Suppressor macrophage (primary cell): ENCODE results near the gene POTEI.
"Not testable (repeated sequence)": the region's sequence is repeated elsewhere in the genome, so short reads cannot be mapped to it uniquely, and the experiment has no call there.

Source experiments
- DNase-seq, 4 experiments: peaks; one replicate each; pipeline ENCODE4 v3.0.0-alpha.2; 2020 to 2022
- total RNA-seq, 17 experiments: gene quantifications; one replicate each; lab custom pipeline; 2026; ENCODE audit warnings: mixed read lengths in 6 of 17, inconsistent platforms in 3 of 17; lab: John Stamatoyannopoulos, UW

Gene POTEI
- total RNA-seq: 0.20 to 1.3 (median 0.47) reads per million in 17 experiments

- not testable (repeated sequence) for DNase-seq
Measured at GRCh38 chr2:130509228-130509627, at the start of gene POTEI. POTEI (minus strand) TSS chr2:130509328; CDS start chr2:130509235, 93 bp downstream.

DNA sequence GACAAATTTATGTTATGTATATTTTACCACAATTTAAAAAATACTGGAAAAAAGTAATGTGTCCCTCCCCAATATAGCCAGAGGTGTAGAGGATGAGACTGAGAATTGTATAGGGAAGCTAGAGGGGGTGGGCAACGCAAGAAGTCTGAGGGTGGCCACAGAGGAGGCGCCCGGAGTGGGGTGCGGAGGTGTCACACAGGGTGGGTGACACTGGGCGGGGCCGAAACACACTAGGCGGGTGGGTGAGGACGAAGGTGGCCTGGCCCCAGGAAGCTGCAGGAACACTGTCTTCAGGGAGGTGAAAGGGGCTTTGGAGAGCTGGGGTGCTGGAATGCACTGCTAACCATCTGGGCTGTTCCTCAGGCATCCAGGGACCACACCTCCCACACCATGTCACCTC is 47.3 kb upstream of the POTEI start:
- not testable (repeated sequence) for DNase-seq

- DNase-seq: not testable (repeated sequence)
Measured at GRCh38 chr2:130554178-130554577, 45.0 kb upstream of the POTEI start.

DNA sequence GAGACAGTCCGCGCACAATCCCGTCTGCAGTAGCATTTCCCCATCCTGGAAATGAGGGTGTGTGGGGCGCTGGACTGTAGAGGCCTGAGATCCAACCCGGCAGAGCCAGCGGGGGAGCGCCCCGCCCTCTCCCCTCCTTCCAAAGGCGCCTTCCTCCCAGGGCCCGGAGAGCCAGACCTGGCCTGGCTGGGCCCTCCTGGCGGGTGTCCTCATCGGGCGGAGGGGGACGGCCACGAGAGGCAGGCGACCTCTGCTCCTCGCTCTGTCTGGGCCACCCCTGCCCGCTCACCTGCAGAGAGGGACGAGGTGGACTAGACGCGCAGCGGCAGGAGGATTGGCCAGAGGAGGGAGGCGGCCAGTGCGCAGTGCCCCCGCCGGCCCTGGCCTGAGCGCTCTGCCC is 40.3 kb upstream of the POTEI start:
- DNase-seq: not testable (repeated sequence)

DNA sequence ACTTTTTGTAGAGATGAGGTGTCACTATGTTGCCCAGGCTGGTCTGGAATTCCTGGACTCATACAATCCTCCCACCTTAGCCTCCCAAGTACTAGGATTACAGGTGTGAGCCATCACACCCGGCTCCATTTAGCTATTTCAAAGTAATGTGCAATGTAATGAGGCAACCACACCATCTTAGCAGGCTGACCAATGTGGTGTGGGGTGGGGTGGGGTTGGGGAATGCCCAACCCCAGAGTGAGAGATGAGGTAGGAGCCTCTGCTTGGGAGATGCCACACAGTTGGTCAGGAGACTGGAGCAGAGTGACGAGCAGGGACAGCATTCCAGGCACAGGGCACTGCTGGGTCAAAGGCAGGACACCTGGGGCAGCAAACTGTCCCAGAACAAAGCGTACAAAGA is 39.3 kb upstream of the POTEI start:
- DNase-seq: not testable (repeated sequence)

DNA sequence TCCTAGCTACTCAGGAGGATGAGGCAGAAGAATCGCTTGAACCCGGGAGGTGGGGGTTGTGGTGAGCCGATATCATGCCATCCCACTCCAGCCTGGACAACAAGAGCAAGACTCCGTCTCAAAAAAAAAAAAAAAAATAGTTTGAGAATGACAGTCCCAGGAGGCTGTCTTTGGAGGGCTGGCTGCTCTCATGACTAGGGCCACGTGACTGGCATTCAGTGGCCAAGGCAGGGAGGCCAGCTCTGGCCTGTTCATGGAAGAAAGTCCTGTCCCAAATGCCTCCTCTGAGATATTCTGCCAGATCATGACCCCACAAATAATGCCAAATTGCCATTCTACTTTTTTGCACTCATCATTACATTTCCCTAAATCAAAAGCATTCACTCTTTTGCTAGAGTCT is 35.9 kb upstream of the POTEI start:
- not testable (repeated sequence) for DNase-seq

- not testable (repeated sequence) for DNase-seq
Measured at GRCh38 chr2:130543785-130544528, 34.8 kb upstream of the POTEI start.

- DNase-seq: not testable (repeated sequence)
Measured at GRCh38 chr2:130542789-130543188, 33.7 kb upstream of the POTEI start.

GRCh38 chr2:130538271-130538670 is 29.1 kb upstream of the POTEI start:
- not testable (repeated sequence) for DNase-seq

- DNase-seq: not testable (repeated sequence)
Measured at GRCh38 chr2:130536654-130537053, 27.5 kb upstream of the POTEI start.

DNA sequence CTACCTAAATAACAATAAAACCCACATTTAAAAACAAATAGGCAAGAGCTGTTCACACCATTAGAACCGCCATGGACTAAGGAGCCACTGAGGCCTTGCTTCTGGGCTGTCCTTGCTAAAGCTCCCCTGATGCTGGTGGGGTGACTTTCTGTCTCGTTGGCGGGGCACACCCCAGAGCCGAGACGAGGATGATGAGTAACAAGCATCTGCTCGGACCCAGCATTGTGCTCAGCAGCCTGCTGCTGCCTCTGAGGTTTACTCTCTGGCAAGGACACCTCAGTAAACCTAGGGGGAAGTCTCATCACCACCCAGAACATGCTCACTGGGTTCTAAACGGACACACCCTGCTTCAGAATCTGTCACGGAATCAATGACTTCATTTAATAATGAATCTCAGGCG is 22.5 kb upstream of the POTEI start:
- not testable (repeated sequence) for DNase-seq

DNA sequence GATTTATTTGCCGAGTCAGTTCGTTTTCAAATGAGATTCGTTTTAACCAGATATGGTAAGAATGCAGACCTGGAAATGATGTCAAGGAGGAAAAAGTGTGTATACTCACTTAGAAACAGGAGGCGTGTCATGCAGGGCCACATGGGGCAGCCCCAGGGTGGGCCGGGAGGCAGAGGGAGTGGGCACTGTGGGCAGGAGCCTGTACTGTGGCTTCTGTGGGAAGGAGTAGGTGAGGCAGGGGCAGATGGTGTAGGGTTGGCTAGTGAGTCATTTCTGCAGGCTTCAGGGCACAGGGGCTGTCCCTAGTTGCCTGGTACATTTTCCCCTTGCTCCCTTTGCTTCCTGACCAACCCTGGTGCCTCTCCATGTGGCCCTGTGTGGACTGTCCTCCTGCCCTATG is 22.1 kb upstream of the POTEI start:
- not testable (repeated sequence) for DNase-seq

GRCh38 chr2:130530212-130530611 is 21.1 kb upstream of the POTEI start:
- not testable (repeated sequence) for DNase-seq

DNA sequence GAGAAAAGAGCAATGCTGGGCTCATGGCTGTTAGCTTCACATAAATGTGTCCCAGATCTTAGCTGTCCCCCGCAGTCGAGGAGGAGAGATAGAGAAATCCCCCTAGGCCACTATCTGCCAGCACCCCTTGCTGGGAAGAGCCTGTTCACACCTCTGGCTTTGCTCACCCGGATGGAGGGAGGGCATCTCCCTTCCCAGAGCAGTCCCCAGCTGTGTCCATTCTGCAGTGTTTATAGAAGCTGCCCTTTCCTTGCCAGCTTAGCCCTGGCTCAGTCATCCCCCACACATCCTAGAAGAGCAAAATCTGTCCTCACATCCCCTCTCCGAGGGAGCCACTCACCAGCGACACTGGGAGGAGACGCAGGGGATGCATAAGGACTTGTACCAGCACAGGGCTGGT is 20.4 kb upstream of the POTEI start:
- not testable (repeated sequence) for DNase-seq

GRCh38 chr2:130527365-130527967 is 18.3 kb upstream of the POTEI start:
- DNase-seq: not testable (repeated sequence)

- DNase-seq: not testable (repeated sequence)
Measured at GRCh38 chr2:130522390-130522789, 13.3 kb upstream of the POTEI start.

DNA sequence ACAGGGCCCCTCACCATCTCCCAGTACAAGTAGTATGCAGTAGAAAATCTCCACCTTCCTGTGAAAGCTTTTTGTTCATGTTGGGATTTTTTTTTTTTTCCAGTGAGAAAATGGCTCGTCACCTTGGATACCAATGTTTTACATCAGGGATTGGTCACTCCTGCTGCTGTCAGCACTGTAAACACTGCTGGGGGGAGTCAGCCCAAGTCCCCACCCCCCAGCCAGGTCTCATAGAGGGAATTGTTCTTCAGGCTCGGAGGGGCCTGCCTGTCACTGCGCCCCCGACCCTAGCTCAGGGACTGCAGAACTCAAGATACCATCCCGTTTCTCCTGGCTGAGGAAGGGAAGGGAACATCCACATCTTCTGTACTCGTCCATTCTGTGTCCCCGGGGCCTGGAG is 11.9 kb upstream of the POTEI start, which contains the start of gene CFC1B:
Gene CFC1B, plus strand, starts transcription at position 231 of the 400 bp plus-strand sequence. CDS start 263 bp downstream, outside the sequence.
- DNase-seq: not testable (repeated sequence)

GRCh38 chr2:130518516-130519106 is 9.5 kb upstream of the POTEI start:
- DNase-seq: not testable (repeated sequence)

GRCh38 chr2:130511747-130512451 is 2.8 kb upstream of the POTEI start:
- DNase-seq: not testable (repeated sequence)

DNA sequence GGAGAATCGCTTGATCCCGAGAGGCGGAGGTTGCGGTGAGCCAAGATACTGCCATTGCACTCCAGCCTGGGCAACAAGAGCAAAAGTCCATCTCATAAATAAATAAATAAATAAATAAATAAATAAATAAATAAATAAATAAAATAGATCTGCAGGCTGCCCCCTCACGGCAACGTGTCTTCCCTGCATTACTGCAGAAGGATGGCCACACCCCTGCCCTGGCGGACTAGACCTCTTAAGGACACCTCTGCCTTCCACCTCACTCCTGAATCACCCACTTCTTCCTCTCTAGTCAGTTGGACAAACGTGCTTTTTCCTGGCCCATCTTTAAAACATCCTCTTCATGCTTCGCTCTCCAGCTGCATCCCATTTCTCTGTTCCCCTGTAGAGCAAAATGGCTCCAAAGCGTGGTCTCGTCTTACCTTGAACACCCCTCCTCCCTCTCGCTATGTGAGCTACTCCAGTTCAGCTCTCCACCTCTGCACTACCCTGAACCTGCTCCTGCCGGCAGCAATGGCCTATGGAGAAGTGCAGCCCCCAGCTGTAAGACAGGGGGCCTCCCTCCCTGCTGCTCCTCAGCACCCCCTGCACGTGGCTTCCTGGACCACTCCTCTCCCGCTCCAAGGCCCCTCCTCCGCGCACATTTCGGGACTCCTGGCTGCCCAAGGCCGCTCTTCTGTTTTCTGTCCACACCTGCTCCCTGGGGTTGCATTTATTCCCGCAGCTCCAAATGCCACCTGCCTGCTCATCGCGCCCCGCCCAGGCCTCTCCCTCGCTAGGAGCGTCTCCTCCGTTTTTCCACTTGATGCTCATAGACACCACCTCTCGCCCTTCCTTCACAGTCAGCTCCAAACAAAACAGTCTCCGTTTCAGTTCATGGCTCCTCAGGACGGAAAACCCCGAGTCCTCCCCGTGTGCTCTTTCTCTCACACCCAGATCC is 1.9 kb upstream of the POTEI start:
- DNase-seq: not testable (repeated sequence)

DNA sequence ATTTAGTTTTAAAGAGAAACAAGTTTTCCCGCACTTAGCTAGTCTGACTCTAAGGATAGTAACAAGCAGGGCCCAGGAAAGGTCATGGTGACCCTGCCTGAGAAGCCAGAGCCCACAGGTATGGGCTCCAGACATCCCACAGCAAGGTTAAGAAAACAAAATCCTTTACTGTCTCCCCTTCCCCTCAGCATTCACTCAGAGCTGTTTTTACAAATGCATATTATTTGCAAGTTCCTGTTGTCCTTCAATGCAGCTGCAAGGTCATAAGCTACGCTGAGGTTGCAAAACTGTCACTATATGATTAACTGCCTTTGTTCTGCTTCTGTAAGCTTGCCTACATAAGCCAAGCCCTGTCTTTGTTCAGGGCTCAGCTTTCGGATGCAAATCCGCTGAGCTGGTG is 18.1 kb downstream of the POTEI start:
- DNase-seq: not testable (repeated sequence)
